ENCODE results near the gene COQ4.

- no peak for TF ChIP-seq EZH2phosphoT487 (IDR thresholded peaks at IDR 0.05; ENCODE audit: borderline replicate concordance)
- no peak for TF ChIP-seq CTCF (conservative IDR thresholded peaks at IDR 0.05; ENCODE audit: low read length)
Measured at GRCh38 chr9:128343855-128344254, 21.2 kb downstream of the COQ4 start.

Data from Loucy (cell line).